Suppressor macrophage (primary cell): Measurements from ENCODE around the gene PANX1.

ENCODE experiments used
- DNase-seq, 4 experiments: peaks; one replicate each; pipeline ENCODE4 v3.0.0-alpha.2; 2020 to 2022

Gene PANX1

DNA sequence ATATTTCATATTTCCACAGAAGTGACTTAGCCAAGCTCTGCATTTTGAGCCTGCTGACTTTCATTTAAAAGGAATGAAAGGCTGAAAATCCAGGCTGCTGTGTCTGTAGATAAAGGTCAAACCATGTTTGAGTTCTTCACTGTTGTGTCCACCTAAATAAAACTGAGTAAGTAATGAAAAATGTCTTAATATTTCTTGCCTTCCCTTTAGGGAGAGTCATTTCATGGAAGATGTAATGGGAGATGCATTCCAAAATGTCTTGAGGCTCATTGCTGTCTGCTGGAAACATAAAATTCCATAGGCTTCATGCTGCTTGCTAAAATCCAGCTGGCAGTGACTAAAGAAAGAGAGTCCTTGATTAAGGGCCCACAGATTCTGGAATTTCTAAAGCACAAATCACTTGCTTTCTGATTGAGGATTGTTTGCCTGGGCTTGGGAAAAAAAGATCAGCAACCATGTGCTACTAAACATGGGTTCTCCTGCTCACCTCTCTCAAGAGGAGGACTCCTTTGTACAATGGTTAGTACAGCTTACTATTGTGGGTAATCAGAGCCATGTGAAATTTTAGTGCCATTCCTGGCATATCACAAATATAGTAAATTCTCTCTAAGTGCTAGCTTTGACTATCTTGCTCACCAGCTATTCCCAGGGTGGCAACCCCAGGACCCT lies 56.9 kb downstream of the PANX1 start:
- no peak for DNase-seq

DNA sequence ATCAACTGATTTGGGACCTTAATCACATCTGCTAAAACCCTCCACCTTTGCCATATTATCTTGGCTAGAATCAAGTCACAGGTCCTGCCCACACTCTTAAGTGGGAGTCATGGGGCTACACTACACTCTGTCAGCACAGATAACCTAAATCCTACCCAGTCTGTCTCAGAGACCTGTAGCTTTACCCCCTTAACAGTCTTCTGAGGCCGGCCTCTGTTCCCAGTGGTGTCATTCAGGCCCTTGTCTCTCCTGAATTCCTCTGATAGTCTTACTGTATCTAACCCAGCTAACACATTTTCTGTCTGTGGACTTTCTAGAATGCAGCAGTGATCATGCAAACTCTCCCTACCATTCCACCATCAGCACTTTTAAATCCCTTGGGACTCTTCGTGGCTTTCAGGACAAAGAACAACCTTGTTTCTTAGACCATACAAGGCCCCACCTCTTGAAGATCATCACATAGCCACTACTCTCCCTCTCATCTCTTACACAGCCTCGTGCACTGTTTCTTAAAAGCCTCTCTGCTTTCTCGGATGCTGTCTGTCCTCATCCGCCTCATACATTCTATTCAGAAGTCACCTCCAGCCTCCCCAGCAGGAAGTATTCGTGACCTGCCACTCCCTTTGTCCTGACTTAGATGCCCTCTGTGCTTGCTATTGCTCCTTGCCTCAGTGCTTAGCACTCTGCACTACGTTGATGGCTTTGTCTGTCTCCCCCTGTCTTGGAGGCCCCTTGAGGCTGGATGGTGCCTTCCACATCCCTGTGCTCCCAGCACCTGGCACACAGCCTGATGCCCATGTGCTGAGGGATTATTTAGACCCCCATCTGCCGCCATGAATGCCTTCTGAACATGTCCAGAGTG lies 57.9 kb downstream of the PANX1 start:
- DNase-seq: no peak

GRCh38 chr11:94193288-94193687 lies 64.6 kb downstream of the PANX1 start:
- DNase-seq: no peak

DNA sequence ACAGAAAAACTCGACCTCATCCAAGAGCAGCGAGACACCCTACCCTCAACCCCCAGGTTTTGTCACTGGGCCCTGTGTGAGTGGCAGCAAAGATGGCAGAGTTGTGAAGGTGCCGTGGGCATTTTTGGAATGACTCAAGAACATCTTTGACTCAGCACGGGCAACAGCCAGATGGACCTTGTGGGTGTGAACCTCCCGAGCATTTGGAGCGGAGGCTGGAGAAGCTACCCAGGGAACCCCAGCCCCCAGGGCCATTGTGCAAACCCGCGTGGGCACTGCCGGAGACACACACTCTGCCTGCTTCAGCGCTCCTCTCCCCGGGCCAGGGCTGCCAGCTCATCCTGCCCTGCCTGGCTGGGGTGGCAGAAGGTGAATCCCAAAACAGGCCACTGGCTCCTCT lies 66.1 kb downstream of the PANX1 start:
- no peak for DNase-seq

- DNase-seq: no peak
Measured at GRCh38 chr11:94196363-94196762, 67.7 kb downstream of the PANX1 start.

- DNase-seq: no peak
Measured at GRCh38 chr11:94198718-94199117, 70.1 kb downstream of the PANX1 start.

DNA sequence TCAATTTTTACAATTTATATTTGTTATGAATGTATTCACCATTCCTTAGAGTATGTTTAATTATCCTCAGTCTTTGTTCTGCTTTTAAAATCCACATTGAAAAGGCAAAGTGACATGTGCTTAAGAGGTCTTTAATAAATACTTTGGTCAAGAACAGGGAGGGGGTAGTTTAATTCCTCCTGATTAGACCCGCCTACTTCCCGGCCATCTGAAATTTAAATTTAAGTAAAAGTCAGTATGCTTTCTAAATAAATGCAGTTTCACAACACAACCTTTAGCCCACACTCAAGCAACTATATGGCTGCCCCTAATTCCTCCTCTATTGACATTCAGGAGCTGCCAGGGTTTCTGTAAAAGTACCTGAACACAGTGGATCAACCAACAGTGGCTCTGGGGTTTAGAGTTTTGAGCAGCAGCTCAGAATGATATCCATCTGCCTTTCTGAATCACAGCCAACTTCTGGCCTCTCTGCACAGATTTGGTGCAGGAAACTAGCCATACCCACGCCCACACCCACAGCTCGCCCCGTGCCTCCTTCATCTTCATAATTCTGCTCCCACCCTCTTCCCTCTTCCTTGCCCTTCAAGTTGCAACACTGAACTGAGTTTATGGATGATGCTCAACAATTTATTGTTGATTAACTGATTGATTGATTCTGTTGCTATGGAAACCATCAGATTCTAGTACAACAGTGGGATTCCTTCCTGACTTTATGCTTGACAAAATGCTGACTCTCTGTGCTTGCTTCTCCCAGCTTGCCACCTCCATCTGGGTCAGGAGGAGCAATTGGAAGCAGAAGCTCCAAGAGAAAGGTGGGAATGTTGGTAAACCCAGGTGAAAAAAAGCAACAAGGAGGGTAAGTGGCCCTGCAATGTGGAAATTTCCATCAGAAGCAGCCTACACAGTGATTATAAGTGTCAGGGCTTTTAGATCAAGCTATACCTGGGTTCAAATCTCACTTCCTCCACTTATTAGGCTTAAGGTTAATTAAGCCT lies 70.8 kb downstream of the PANX1 start:
- no peak for DNase-seq

DNA sequence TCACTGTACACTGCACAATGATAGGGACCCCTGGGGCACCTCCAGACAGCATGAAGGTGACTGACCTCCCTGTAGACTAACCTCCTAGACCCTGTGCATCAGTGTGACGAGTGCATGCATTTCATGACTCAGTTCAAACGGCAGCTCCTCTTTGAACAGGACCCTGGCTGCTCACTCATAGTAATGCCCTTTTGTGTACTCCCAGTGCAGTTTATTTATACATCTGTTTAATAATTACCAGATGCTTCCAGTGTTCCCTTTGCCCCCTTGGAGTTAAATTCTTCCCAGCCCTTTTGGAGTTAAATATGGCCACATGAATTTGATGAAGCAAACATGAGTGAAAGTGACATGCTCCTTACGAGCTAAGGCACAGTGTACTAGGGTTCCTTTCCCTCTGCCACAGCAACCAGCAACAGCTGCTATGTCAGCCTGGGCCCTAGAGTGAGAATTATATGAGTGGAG lies 72.4 kb downstream of the PANX1 start:
- no peak for DNase-seq

- no peak for DNase-seq
Measured at GRCh38 chr11:94203070-94203469, 74.4 kb downstream of the PANX1 start.

GRCh38 chr11:94211261-94211830 lies 82.7 kb downstream of the PANX1 start:
- no peak for DNase-seq

DNA sequence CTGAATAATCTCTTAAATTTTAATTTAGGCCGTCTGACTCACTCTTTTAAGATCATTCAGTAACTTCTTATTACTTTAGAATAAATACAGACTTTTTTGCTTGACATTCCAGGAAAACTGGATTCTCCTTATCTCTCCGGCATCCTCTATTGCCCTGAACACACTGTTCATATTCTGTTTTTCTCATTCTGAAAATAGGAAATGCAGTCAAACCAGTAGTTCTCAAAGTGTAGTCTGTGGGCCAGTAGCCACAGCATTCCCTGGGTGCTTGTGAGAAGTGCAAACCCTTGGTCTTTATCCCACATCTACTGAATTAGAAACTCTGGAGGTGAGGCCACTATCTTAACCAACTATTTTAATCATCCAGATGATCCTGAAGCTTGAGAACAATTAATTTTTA lies 84.3 kb downstream of the PANX1 start:
- no peak for DNase-seq

- peak in 1 of 4 experiments; percentile 4 for DNase-seq
Measured at GRCh38 chr11:94217705-94218104, 89.1 kb downstream of the PANX1 start.

- no peak for DNase-seq
Measured at GRCh38 chr11:94218372-94218771, 89.7 kb downstream of the PANX1 start.

GRCh38 chr11:94219771-94220170 lies 91.1 kb downstream of the PANX1 start:
- DNase-seq: no peak

DNA sequence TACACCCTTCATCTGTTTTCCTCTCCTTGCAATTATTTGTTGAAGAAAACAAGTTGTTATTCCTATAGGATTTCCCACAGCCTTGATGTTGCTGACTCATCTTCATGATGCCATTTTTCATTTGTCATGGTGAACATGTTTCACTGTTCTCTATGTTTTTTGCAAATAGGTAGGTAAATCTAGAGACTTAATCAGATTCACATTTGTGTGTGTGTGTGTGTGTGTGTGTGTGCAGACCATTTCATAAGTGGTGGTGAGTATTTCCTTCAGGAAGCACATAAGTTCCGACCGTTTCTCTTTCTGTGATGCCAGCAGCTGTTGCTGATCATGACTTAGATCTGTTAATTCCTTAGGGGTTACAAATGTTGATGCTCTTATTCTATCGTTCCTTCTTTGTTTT lies 95.4 kb downstream of the PANX1 start:
- DNase-seq: no peak
